ENCODE measurements around the gene RFC5. TPM values are rescaled to one million over a fixed set of nuclear protein-coding genes. Genes with fewer than 3 reads are reported as not detected.

Gene RFC5
- total RNA-seq, 1 experiment from 2014 or later: 50.4 TPM

- H3K27ac ChIP-seq (ENCODE audit: insufficient read length, low read depth, low read length): no peak overlapping the region
- no peak overlapping the region for H4K91ac ChIP-seq (ENCODE audit: insufficient read length, low read depth, low read length)
- H3K4ac ChIP-seq (ENCODE audit: low read depth, low read length): no peak overlapping the region
- no peak overlapping the region for H3K14ac ChIP-seq (ENCODE audit: insufficient read depth, low read length)
- Mint-ChIP-seq H3K4me3 (no peak overlapping the region), H3K36me3 (ENCODE audit: insufficient read depth in 1 of 3, low read depth in 3 of 3) (peaks cover 42 to 87% (median 73%) of the 10 kb centered on the region in 3 experiments), H3K4me1 (peaks cover 0 to 13% of the 10 kb centered on the region in 2 experiments; a peak in 2 of 4 replicates), H3K9me3 (no peaks in the 10 kb centered on the region; a peak in 1 of 5 replicates), H3K27me3 (ENCODE audit: low read depth) (no peaks in the 10 kb centered on the region), H3K27ac (peak overlapping the region; percentile 45 to 68 (median 53); a peak in 4 of 7 replicates)
- H4K5ac ChIP-seq (ENCODE audit: insufficient read length, low read depth, low read length): peak overlapping the region; percentile 63
- 0 out of 3 replicates have a peak, but pooled peaks have one; percentile 8 for TF ChIP-seq CTCF (conservative IDR thresholded peaks at IDR 0.05)
- no peak overlapping the region for H3K56ac ChIP-seq (ENCODE audit: insufficient read length, low read depth, low read length)
- H2BK120ac ChIP-seq (ENCODE audit: low read depth, low read length, poor library complexity, severe bottlenecking): no peak overlapping the region
- no peaks in the 10 kb centered on the region for H3K79me1 ChIP-seq (ENCODE audit: insufficient read depth, low read depth, low read length, poor library complexity, severe bottlenecking)
- no peaks in the 10 kb centered on the region for H3K27me3 ChIP-seq (ENCODE audit: insufficient read depth, low read length)
- H2AFZ ChIP-seq (ENCODE audit: low read length): no peak overlapping the region
- H2AK5ac ChIP-seq (ENCODE audit: insufficient read length, low read length): no peak overlapping the region
- no peak overlapping the region for H2BK12ac ChIP-seq (ENCODE audit: insufficient read length, low read depth, low read length)
- WGBS (ENCODE audit: extremely low coverage, insufficient read length, low lambda C conversion rate): no CpG with 5 or more reads among the region's 9 CpGs
- H4K8ac ChIP-seq (replicated peaks; ENCODE audit: insufficient read length, low read depth, low read length): no peak overlapping the region
- no peak overlapping the region for H3K9ac ChIP-seq (ENCODE audit: extremely low read depth, insufficient read length, low read length)
- no peak overlapping the region for H2BK15ac ChIP-seq (ENCODE audit: low read depth, low read length)
- no peak overlapping the region for H3K4me2 ChIP-seq (ENCODE audit: insufficient read depth, insufficient read length, low read length)
- H3K4me1 ChIP-seq (ENCODE audit: insufficient read depth, low read length): no peaks in the 10 kb centered on the region
- peak; percentile 39 for DNase-seq
- no peaks in the 10 kb centered on the region for H4K20me1 ChIP-seq (ENCODE audit: control insufficient read depth, insufficient read depth, insufficient read length)
- no peak overlapping the region for H3T11ph ChIP-seq (ENCODE audit: low read length)
- H3K23ac ChIP-seq (ENCODE audit: insufficient read length, low read depth, low read length): no peak overlapping the region
- H3K79me2 ChIP-seq (ENCODE audit: insufficient read depth, low read length): no peaks in the 10 kb centered on the region; the same call in 1 of the 2 replicates
- no peak overlapping the region for H2BK20ac ChIP-seq (ENCODE audit: low read depth, low read length, poor library complexity, severe bottlenecking)
- H2BK5ac ChIP-seq (ENCODE audit: insufficient read length, low read length): no peak overlapping the region
- no peaks in the 10 kb centered on the region for H3K23me2 ChIP-seq (ENCODE audit: insufficient read length, low read depth, low read length, poor library complexity, severe bottlenecking)
- no peak overlapping the region for H3K18ac ChIP-seq (ENCODE audit: insufficient read length, low read depth, low read length)
- no peaks in the 10 kb centered on the region for H3K9me3 ChIP-seq (ENCODE audit: control insufficient read depth, low read depth, low read length)
These were observed 18.9 kb downstream of the RFC5 start for GRCh38 chr12:118035190-118036041.

All from H9 (cell line).